ENCODE results near the gene SPAG9. TPM values are rescaled to one million over a fixed set of nuclear protein-coding genes. Genes with fewer than 3 reads are reported as not detected.

Gene SPAG9
- total and polyA plus RNA-seq, 2 experiments from 2014 or later, result 13.7 to 45.0 TPM

GRCh38 chr17:50981279-50981678 is 139.4 kb downstream of the SPAG9 start:
- Histone ChIP-seq H3K4me1 (ENCODE audit: insufficient read depth) (no peaks in the 10 kb centered on the region), H3K4me2 (no peak overlapping the region), H3K36me3 (ENCODE audit: insufficient read depth) (peaks cover 5% of the 10 kb centered on the region), H3K79me2 (replicated peaks; ENCODE audit: insufficient read depth) (no peaks in the 10 kb centered on the region), H3F3A (replicated peaks; ENCODE audit: low read depth) (no peaks in the 10 kb centered on the region), H2AFZ (no peak overlapping the region), H3K27ac (ENCODE audit: low read depth) (no peak overlapping the region), H3K4me3 (no peak overlapping the region), H3K27me3 (ENCODE audit: insufficient read depth) (no peaks in the 10 kb centered on the region), H3K9me2 (ENCODE audit: insufficient read depth) (no peaks in the 10 kb centered on the region), H4K20me1 (replicated peaks; ENCODE audit: insufficient read depth) (0 out of 2 replicates have a peak, but pooled peaks cover 3% of the 10 kb centered on the region)
- TF ChIP-seq STAT1 (IDR thresholded peaks at IDR 0.05; ENCODE audit: unreplicated experiment) (no peak), ZNF462 (CRISPR knock-in tag; IDR thresholded peaks at IDR 0.05) (no peak), ZNF114 (CRISPR knock-in tag; IDR thresholded peaks at IDR 0.05) (no peak), CTCF (conservative IDR thresholded peaks at IDR 0.05; ENCODE audit: low read depth in 2 of 2) (no peak), ETS1 (IDR thresholded peaks at IDR 0.05) (no peak), REST (IDR thresholded peaks at IDR 0.05; ENCODE audit: unreplicated experiment) (no peak), EZH2 (IDR thresholded peaks at IDR 0.05; ENCODE audit: low read depth, unreplicated experiment) (no peak), POLR2AphosphoS5 (IDR thresholded peaks at IDR 0.05; ENCODE audit: low read depth) (no peak), CREB1 (CRISPR knock-in tag; IDR thresholded peaks at IDR 0.05; ENCODE audit: low read depth) (no peak), NANOG (IDR thresholded peaks at IDR 0.05; ENCODE audit: borderline replicate concordance) (no peak), EZH2phosphoT487 (IDR thresholded peaks at IDR 0.05; ENCODE audit: unreplicated experiment) (no peak), JUNB (IDR thresholded peaks at IDR 0.05; ENCODE audit: unreplicated experiment) (no peak), ZNF331 (CRISPR knock-in tag; IDR thresholded peaks at IDR 0.05; ENCODE audit: low read depth) (no peak)
- H3K4me3 Mint-ChIP-seq, result no peak overlapping the region
- H3K27ac Mint-ChIP-seq, result no peak overlapping the region
- H3K36me3 Mint-ChIP-seq (ENCODE audit: low read depth), result peaks cover 22% of the 10 kb centered on the region
- no peak for DNase-seq (ENCODE audit: low spot score)
- H3K4me1 Mint-ChIP-seq, result no peaks in the 10 kb centered on the region
- ATAC-seq, result no peak
- no peaks in the 10 kb centered on the region for H3K27me3 Mint-ChIP-seq (ENCODE audit: insufficient read depth, low read depth, poor library complexity)
- H3K9me3 Mint-ChIP-seq, result no peaks in the 10 kb centered on the region
